HG03565 (cell line): ENCODE results near the gene CDH4.

Experiments used
- ATAC-seq: cut with Tn5 transposase; IDR thresholded peaks from one replicate; pipeline ENCODE4 v1.9.1; 2021; ENCODE audit warnings: mild to moderate bottlenecking, moderate library complexity; ENCODE audit not compliant: unreplicated experiment

The CDH4 gene

GRCh38 chr20:61784801-61785566 lies 532.9 kb downstream of the CDH4 start:
- ATAC-seq: no peak

GRCh38 chr20:61785567-61785816 lies 533.4 kb downstream of the CDH4 start:
- no peak for ATAC-seq

- ATAC-seq: no peak
Observed at GRCh38 chr20:61786230-61786629, 534.2 kb downstream of the CDH4 start.

GRCh38 chr20:61788343-61788742 lies 536.3 kb downstream of the CDH4 start:
- ATAC-seq: no peak

GRCh38 chr20:61789329-61789728 lies 537.3 kb downstream of the CDH4 start:
- no peak for ATAC-seq

- ATAC-seq: no peak
Observed at GRCh38 chr20:61790116-61790827, 538.2 kb downstream of the CDH4 start.

- ATAC-seq: no peak
Observed at GRCh38 chr20:61791995-61792394, 539.9 kb downstream of the CDH4 start.

GRCh38 chr20:61795669-61796630 lies 543.9 kb downstream of the CDH4 start:
- ATAC-seq: no peak

GRCh38 chr20:61796738-61797137 lies 544.7 kb downstream of the CDH4 start:
- no peak for ATAC-seq

- ATAC-seq: no peak
Observed at GRCh38 chr20:61797200-61797599, 545.1 kb downstream of the CDH4 start.

GRCh38 chr20:61797971-61798411 lies 545.9 kb downstream of the CDH4 start:
- ATAC-seq: no peak

GRCh38 chr20:61798632-61799031 lies 546.6 kb downstream of the CDH4 start:
- ATAC-seq: no peak

GRCh38 chr20:61799394-61799923 lies 547.4 kb downstream of the CDH4 start:
- no peak for ATAC-seq

- no peak for ATAC-seq
Observed at GRCh38 chr20:61799928-61800327, 547.9 kb downstream of the CDH4 start.

- no peak for ATAC-seq
Observed at GRCh38 chr20:61800359-61801064, 548.5 kb downstream of the CDH4 start.

GRCh38 chr20:61801065-61801360 lies 549.0 kb downstream of the CDH4 start:
- no peak for ATAC-seq

- ATAC-seq: no peak
Observed at GRCh38 chr20:61801428-61801827, 549.4 kb downstream of the CDH4 start.

- ATAC-seq: no peak
Observed at GRCh38 chr20:61801857-61802442, 549.9 kb downstream of the CDH4 start.

GRCh38 chr20:61802721-61803311 lies 550.8 kb downstream of the CDH4 start:
- no peak for ATAC-seq

GRCh38 chr20:61803416-61803914 lies 551.4 kb downstream of the CDH4 start:
- no peak for ATAC-seq
